Loucy (cell line): ENCODE data around the gene OPRL1.

Experiments
- H2AFZ ChIP-seq: fragments of 200-600 bp; sonication (generic); 2 replicates; pipeline ENCODE4 v1.6.0; 2016; ENCODE audit warnings: antibody characterized with exemption, mild to moderate bottlenecking, low read length, moderate library complexity
- H3F3A ChIP-seq: fragments of 200-600 bp; 2 replicates; pipeline ENCODE4 v1.6.0; 2016; ENCODE audit warnings: antibody characterized with exemption, low read depth, mild to moderate bottlenecking
- H3K27me3 ChIP-seq: fragments of 200-600 bp; sonication (generic); 2 replicates; pipeline ENCODE4 v1.6.1; 2014; ENCODE audit warnings: low read length, mild to moderate bottlenecking; ENCODE audit not compliant: insufficient read depth, poor library complexity, severe bottlenecking
- H3K36me3 ChIP-seq: fragments of 200-600 bp; sonication (generic); 2 replicates; pipeline ENCODE4 v1.6.1; 2016; ENCODE audit warnings: low read length; ENCODE audit not compliant: insufficient read depth
- H3K4me1 ChIP-seq: fragments of 200-600 bp; sonication (generic); 2 replicates; pipeline ENCODE4 v1.5.1; 2014; ENCODE audit warnings: low read length, mild to moderate bottlenecking; ENCODE audit not compliant: insufficient read depth, poor library complexity, severe bottlenecking
- H3K4me2 ChIP-seq: fragments of 200-600 bp; sonication (generic); 2 replicates; pipeline ENCODE4 v1.6.0; 2014; ENCODE audit warnings: antibody characterized with exemption, low read length, low read depth, mild to moderate bottlenecking; ENCODE audit not compliant: poor library complexity, severe bottlenecking
- H3K4me3 ChIP-seq: fragments of 200-600 bp; sonication (generic); 2 replicates; pipeline ENCODE4 v1.5.1; 2014; ENCODE audit warnings: low read length, mild to moderate bottlenecking, mixed read lengths; ENCODE audit not compliant: poor library complexity, severe bottlenecking
- H3K79me2 ChIP-seq: fragments of 200-600 bp; sonication (generic); 2 replicates; pipeline ENCODE4 v1.6.1; 2014; ENCODE audit warnings: low read length; ENCODE audit not compliant: insufficient read depth
- H3K9ac ChIP-seq: fragments of 200-600 bp; sonication (generic); 2 replicates; pipeline ENCODE4 v1.6.0; 2014; ENCODE audit warnings: mild to moderate bottlenecking, low read depth, low read length, moderate library complexity; ENCODE audit not compliant: poor library complexity, severe bottlenecking
- H3K9me2 ChIP-seq: fragments of 200-600 bp; sonication (generic); replicated peaks from 2 replicates; pipeline ENCODE4 v1.6.1; 2016; ENCODE audit warnings: low read depth, low read length, mixed read lengths
- H3K9me3 ChIP-seq: fragments of 200-600 bp; sonication (generic); 2 replicates; pipeline ENCODE4 v1.6.1; 2014; ENCODE audit warnings: mild to moderate bottlenecking, antibody characterized with exemption, low read length, low read depth; ENCODE audit not compliant: insufficient read depth
- H4K20me1 ChIP-seq: fragments of 200-600 bp; sonication (generic); 2 replicates; pipeline ENCODE4 v1.6.0; 2014; ENCODE audit warnings: antibody characterized with exemption, low read length, mild to moderate bottlenecking; ENCODE audit not compliant: insufficient read depth, poor library complexity, severe bottlenecking
- CTCF ChIP-seq: fragments of 200-600 bp; sonication (generic); conservative IDR thresholded peaks from 2 replicates; pipeline ENCODE4 v1.5.1; 2014; ENCODE audit warnings: mild to moderate bottlenecking, antibody characterized with exemption, low read length
- EZH2phosphoT487 ChIP-seq: fragments of 200-600 bp; IDR thresholded peaks from 2 replicates; pipeline ENCODE4 v1.6.1; 2018; ENCODE audit warnings: antibody characterized with exemption, mild to moderate bottlenecking, moderate library complexity, borderline replicate concordance

The OPRL1 gene

GRCh38 chr20:64082126-64082731, 2.3 kb downstream of the OPRL1 start:
- H3K36me3 ChIP-seq: no peaks in the 10 kb centered on the region
- TF ChIP-seq CTCF (peak; percentile 27; the same call in 1 of the 2 replicates), EZH2phosphoT487 (no peak)
- H3K4me3 ChIP-seq: peak overlapping the region; percentile 29
- no peaks in the 10 kb centered on the region for H3K27me3 ChIP-seq
- H3K79me2 ChIP-seq: 0 out of 2 replicates have a peak, but pooled peaks cover 8% of the 10 kb centered on the region
- no peaks in the 10 kb centered on the region for H4K20me1 ChIP-seq
- H3K9me3 ChIP-seq: no peaks in the 10 kb centered on the region
- 0 out of 2 replicates have a peak overlapping the region, but pooled peaks have one; percentile 35 for H2AFZ ChIP-seq
- H3F3A ChIP-seq: peaks cover 20% of the 10 kb centered on the region
- H3K9ac ChIP-seq: peak overlapping the region; percentile 61
- H3K9me2 ChIP-seq: no peaks in the 10 kb centered on the region
- peak overlapping the region; percentile 90 for H3K4me2 ChIP-seq
- peaks cover 38% of the 10 kb centered on the region for H3K4me1 ChIP-seq

GRCh38 chr20:64082820-64083377, 3.0 kb downstream of the OPRL1 start:
- no peaks in the 10 kb centered on the region for H4K20me1 ChIP-seq
- TF ChIP-seq EZH2phosphoT487: no peak
- TF ChIP-seq CTCF: no peak
- H3K9me2 ChIP-seq: no peaks in the 10 kb centered on the region
- H3K4me3 ChIP-seq: peak overlapping the region; percentile 70
- H3K9ac ChIP-seq: peak overlapping the region; percentile 61
- peak overlapping the region; percentile 90 for H3K4me2 ChIP-seq
- peak overlapping the region; percentile 89; the same call in 1 of the 2 replicates for H2AFZ ChIP-seq
- H3K9me3 ChIP-seq: no peaks in the 10 kb centered on the region
- no peaks in the 10 kb centered on the region for H3K27me3 ChIP-seq
- H3K79me2 ChIP-seq: 0 out of 2 replicates have a peak, but pooled peaks cover 2% of the 10 kb centered on the region
- H3F3A ChIP-seq: peaks cover 20% of the 10 kb centered on the region
- H3K36me3 ChIP-seq: no peaks in the 10 kb centered on the region
- H3K4me1 ChIP-seq: peaks cover 32% of the 10 kb centered on the region

DNA sequence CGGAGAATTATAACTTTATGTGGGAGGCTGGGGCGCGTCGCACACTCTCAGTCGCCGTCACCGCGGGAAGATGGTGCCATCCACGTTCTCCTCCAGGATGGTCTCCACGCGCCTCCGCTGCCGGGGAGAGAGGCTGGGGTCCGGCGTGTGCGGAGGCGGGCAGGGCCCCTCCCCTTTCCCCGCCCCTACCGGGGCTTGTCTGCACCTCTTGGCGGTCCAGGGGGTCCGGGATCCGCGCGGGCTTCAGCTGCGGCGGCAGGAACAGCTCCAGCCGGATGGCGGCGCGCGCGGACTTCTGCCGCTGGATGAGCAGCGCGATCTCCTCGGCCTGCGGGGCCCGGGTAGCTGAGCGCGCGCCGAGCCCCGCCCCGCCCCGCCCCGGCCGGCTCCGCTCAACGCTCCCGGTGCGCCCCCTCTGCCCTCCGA, 3.5 kb downstream of the OPRL1 start:
- Histone ChIP-seq H3K9me2 (no peaks in the 10 kb centered on the region), H4K20me1 (no peaks in the 10 kb centered on the region), H3K4me1 (peaks cover 28% of the 10 kb centered on the region), H2AFZ (peak overlapping the region; percentile 89), H3F3A (peaks cover 20% of the 10 kb centered on the region), H3K4me3 (peak overlapping the region; percentile 70), H3K79me2 (no peaks in the 10 kb centered on the region), H3K36me3 (no peaks in the 10 kb centered on the region), H3K9me3 (no peaks in the 10 kb centered on the region), H3K4me2 (peak overlapping the region; percentile 90), H3K27me3 (no peaks in the 10 kb centered on the region), H3K9ac (peak overlapping the region; percentile 61)
- TF ChIP-seq EZH2phosphoT487: no peak
- TF ChIP-seq CTCF: peak; percentile 59
